Suppressor macrophage (primary cell): Measurements from ENCODE around the gene RAB44.

Source experiments
- DNase-seq, 4 experiments: peaks; one replicate each; pipeline ENCODE4 v3.0.0-alpha.2; 2020 to 2022

The RAB44 gene

DNA sequence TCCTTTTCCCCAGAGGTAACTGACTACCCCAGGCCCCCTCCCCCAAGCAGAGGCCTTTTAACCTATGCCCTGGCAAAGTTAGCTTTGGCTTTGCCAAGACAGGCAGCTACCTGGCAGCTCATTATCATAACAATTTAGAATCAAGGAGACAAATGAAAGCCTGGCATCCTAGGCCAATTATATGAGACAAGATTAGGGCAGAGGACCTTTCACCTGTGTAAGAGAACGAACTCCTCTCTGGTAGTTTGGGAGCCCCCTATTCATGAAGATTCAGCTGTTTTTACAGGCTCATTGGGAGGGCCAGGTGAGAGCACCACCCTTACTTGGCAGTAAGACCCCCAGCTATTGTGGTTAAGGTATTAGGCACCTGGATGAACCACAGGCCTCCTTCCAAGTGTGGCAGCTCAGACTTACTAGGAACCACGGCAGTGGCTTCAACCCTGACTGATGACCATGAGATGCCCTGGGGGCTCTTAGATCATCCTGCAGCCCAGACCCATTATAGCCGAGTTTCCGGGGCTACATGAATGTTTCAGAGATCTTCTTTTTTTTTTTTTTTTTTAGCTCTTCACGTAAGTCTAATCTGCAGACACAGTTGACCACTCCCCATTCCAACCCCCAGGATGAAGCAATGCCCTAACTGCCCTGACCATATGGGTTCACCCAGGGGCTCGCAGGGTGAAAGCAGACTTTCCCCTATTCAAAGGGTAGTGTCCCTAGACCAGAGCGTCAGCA is 56.2 kb downstream of the RAB44 start:
- peak in 1 of 4 experiments; percentile 26 for DNase-seq

DNA sequence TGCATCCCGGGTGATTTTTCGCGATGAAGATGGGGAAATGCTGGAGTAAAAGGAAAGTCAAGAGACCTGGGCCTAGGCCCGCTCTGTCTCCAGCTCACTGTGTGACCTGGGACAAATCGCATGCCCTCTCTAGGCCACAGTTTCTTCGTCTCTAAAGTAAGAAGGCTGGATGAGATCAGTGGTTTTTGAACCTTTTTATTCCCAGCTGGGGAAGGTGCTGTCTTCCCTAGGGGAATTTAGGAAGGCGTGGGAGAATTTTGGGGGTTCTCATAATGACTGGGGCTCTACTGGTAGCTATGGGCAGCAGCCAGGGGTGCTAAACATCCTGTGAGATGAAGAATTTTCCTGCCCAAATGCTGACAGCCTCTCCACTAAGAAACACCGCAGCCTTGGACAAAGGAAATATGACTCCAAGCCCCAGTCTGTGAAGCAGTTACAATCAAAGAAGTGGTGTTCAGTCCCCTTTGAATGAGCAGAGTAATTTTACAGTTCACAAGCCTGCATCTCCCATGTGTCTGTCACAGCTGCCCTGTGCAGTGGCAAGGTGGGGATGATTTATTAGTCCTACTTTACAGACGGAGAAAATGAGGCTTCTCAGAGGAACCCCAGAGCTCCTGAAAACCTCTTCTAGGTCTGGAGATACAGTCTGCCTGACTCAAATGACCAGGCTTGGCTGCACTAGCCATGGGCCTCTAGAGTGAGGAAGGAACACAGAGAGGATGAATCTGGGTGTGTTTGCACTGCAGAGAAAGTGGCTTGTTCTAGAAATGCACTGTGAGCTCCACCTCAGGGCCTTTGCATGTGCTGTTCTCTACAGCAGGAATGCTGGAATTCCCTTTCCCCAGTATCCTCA is 57.2 kb downstream of the RAB44 start:
- DNase-seq: no peak

DNA sequence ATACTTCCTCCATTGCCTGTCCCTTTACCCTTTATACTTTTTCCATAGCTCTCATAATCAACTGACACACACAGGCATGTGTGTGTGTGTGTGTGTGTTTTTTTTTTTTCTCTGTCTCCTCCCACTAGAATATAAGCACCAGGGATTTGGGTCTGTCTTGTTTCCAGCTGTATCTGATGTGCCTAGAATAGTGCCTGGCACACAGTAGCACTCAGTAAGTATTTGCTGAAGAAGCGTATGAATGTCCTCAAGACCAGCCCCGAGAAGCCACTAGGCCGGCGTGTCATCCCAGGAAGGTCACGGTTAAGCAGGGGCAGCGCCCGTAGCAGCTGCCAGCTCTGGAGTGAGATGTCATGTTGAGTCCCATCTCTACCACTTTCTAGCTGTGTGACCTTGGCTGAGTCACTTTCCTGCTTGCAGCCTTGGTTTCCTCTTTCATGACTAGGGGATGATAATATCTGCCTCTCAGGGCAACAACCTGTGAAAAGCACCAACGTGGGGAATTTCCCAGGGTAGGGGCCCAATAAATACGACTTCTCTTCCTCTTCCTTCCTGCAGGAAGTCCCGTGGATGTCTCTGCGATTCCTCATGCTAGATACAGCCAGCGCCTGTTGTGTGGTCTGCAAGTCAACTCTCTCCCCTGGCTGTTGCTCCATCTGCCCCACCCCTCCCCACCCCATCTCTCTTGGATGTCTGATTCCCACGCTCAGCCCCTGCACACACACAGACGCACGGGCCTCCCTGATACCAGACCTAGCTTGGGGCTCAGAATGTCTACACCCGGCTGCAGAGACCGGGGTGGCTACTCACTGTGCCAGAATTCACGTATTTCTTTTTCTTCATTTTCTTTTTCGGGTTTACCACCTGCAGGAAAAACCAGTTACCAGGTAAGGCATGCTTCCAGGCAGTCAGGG is 58.1 kb downstream of the RAB44 start:
- peak; percentile 80 to 92 (median 82) for DNase-seq

DNA sequence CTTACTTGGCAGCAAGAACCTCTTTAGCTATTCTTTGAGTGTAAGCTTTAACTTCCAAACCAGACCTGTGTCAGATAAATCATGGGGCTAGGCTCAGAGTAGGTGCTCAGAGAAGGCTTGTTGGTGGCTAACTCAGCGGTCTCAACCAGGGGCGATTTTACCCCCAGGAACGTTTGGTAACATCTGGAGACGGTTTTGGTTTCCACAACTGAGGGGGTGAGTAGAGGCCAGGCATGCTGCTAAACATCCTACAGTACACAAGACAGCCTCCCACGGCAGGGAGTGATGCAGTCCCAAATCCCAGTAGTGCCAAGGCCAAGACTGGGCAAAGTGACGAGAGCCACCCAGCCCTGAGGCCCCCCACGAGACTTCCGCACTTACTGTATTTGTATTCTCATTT is 59.2 kb downstream of the RAB44 start:
- DNase-seq: peak in 2 of 4 experiments; percentile 36 to 46

DNA sequence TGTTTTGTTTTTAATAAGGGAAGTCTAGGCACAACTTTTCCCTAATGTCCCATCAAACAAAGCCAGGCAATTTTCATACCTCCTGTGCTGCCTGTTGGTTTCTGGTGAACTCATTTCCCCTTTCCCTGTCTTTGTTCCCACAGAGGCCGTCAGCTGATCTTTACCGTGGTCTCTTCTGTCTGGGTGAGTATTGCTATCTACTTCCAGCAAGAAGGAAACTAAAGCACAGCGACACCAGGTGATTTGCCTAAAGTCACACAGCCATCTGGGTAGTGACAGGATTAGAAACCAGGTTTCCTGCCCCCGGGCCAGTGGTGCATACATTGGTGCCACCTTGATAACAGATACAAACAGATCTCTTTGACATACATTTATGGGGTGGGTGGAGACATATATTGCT is 59.6 kb downstream of the RAB44 start:
- peak; percentile 43 to 65 (median 64) for DNase-seq

DNA sequence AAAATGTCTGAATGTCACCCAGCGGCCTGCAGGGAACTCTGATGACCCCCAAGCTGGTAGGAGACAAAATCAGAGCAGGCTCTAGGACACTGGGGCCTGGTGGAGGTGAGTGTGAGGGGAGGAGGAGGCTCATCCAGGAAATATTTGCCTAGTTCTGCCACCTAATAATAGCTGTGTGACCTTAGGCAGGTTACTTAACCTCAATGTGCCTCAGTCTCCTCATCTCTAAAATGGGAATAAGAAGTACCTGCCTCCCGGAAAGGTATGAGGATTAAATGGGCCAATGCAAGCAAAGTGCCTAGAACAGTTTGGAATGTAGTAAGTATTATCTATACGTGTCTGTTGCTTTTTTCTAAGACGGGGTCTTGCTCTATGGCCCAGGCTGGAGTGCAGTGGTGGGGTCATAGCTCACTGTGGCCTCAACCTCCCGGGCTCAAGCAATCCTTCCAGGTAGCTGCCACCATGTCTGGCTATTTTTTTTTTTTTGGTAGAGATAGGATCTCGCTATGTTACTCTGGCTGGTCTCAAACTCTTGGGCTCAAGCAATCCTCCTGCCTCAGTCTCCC is 60.4 kb downstream of the RAB44 start:
- no peak for DNase-seq

DNA sequence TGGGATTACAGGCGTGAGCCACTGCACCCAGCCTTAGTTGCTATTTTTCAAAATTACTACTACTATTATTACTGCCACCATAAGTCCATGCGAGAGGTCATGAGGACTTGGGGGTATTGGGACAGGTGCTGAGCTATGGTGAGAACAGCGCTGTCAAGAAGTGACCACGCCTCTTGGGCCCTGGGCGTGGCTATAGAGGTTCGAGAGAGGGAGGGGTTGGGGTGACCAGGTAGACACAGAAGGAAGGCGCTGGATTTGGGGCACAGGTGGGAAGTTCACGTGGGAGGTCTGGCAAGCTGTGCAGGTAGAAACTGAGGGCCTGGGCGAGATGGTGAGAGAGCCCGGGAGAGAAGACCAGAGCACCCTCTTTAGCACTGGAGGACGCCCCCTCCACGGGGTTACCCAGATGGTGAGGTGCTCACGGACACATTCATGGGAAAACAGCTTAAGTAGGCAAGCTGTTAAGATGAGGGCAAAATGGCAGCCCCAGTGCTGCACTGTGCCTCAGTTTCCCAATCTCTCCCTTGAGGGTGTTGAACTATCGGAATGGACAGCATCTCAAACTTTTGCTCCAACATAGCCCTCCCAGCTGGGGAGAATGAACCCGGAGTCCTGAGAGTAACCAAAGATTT is 61.0 kb downstream of the RAB44 start:
- no peak for DNase-seq

DNA sequence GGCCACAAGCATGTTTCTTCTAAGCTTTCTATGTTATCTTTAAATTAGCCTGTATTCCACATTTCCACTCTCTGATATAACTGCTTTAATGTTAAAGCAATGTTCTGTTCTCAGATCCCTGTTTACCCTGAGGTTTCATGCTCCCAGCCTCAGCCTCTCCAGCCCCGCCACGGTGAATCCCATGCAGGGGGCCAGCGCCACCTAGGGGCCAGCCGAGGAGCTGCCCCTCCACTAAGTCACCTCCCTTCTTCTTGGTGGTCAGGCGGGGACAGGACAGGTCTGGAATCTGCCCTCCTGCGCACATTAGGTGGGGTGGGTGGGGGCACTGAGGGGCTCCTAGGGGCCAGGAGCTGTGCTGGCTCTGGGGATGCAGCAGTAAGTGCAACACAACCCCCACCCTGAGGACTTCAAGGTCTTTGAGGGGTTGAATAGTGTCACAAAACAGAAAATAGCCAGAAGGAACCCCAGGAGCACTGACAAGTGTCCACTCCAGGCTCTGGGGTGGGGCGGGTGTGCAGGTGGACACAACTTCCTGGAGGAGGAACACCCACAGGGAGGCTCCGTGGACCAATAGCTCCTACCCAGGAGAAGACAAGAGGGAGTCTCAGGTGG is 61.6 kb downstream of the RAB44 start:
- peak; percentile 82 to 93 (median 89) for DNase-seq

DNA sequence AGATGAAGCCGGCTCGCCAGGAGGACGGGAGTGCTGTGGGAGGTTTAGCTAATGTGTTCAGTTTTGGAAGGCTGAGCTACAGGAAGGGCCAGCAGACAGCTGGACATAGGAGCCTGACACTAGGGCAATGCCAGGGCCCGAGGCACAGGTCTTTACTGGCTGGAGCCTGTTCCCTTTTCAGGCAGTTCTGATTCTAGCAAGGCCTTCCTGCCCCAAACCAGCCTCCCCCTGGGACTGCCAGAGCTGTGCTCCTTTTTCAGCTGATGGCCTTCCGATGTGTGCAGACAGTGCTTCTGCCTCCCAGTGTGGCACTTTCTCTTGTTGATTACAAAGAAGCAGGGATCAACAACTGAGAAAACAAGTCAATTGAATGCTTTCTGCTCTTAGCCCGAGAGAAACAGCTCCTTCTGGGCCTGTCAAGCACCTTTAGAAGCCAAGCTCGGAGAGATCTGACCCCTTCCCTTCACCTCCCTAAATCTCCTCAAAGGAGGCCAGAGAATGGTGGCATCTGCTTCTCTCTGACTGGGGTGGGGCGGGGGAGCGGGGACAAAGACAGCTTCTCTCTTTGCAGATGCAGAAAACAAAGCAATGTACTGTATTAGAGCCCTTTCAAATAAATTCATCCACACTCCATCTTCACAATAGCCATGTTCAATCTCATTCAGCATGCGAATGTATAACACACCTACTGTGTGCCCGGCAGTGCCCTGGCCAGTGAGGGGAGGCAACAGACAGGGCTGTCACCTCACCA is 63.2 kb downstream of the RAB44 start:
- DNase-seq: no peak

DNA sequence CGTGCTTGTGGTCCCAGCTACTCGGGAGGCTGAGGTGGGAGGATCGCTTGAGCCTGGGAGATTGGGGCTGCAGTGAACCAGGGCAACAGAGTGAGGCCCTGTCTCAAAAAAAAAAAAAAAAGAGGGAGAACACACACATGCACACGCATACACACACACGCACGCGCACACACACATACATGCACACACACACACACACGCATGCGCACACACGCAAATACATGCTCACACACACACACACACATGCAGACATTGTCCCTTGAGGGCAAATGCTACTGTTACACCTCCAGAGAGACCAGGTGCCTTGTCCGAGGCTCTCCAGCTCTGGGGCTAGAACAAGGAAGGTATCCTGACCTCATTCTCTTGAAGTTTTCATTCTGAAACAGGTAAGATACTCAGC is 64.5 kb downstream of the RAB44 start:
- no peak for DNase-seq

DNA sequence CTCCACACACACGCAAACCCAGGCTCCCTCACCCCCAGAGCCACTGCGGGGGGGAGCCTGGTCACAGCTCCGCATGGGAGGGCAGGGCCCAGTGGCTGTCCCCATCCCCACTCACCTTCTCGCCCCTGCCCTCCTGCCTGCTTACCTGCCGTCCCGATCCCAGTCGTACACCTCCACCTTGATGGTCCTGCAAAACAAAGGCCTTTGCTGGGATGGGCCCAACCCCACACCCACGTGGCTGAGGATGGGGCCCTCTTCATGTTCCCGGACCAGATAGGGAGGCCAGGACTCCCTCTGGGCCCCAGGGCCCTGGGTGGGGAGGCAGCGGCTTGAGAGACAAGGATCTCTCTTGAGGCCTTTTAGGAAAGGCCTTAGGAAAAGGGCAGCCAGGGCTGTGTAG is 67.6 kb downstream of the RAB44 start:
- DNase-seq: no peak

DNA sequence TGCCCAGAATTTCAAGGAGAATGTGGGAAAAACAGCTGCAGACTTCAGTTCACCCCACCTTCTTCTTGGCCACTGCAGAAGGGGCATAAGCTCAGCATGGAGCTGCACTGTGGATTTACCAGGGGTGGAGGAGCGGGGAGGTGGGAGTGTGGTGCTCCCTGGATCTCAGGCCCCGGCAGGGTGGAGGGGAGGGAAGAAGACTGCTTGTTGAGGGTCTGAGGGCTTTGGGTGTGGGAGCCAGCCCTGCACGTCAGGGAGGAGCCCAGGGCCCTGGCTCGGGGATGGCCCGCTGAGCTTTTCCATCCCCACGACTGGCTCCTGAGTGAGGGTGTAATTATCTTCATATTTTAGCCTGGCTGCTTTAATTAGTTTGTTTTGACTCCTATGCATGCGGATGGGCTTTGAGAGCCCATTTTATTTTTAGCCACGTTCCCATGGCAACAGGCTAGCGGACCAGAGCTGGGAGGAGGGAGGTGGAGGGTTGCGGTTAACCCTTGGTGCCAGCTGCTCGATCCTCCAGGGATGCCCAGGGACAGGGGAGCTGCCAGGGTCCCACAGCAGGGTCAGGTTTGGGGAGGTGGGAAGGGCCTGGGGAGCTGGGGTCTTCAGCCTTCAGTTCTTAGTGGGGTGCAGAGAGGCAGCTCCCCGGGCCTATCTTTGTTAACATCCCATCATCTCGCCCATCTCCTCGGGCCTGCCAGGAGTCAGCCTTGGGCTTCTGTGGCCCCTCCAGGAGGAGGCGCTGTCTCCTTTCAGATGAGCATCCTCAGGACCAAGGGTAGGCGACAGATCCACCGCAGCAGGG is 68.2 kb downstream of the RAB44 start:
- peak; percentile 91 to 96 (median 92) for DNase-seq

DNA sequence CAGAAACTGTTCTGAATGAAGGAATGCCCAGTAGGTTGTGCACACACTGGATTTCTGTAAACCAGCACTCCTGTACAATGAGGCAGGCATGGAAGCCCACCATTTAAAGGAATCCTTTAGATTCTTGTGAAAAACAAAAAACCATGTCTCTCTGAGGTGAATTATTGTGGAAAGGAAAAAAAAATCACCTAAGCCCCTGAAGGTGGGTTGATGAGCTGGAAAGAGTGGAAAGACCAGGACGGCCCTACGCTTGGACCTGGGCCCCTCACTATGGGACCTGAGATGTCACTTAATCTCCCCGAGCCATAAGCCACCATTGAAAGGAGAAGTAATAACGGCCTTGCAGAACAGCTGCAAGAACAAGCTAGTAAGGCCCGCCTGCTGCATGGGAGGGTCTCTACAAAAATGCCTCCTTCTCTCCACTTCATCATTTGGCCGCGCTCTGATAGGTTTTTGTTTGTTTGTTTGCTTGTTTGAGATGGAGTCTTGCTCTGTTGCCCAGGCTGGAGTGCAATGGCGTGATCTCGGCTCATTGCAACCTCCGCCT is 68.8 kb downstream of the RAB44 start:
- DNase-seq: peak in 1 of 4 experiments; percentile 15

DNA sequence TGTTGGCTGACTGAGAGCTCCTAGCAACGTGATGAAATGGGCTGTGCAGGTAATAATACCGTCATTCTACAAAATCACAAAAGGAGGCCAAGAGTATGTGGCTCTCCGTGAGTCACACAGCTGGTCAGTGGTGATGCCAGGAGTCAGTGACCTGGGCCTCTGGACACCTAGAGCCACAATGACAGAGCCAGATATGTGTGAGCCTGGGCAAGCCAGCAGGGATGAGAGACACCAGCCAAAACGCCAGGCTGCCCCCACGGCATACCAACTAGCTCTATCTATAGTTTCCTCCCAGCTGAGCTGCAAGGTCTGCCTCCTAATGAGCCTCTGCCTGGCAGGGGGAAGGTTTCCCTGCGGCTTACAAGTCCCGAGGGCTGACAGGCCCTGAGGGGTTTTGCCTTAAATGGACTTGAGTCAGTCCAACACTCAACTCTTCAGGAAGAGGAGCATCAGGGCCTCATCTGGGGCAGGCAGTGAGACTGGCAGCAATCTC is 71.6 kb downstream of the RAB44 start:
- DNase-seq: peak in 1 of 4 experiments; percentile 12

DNA sequence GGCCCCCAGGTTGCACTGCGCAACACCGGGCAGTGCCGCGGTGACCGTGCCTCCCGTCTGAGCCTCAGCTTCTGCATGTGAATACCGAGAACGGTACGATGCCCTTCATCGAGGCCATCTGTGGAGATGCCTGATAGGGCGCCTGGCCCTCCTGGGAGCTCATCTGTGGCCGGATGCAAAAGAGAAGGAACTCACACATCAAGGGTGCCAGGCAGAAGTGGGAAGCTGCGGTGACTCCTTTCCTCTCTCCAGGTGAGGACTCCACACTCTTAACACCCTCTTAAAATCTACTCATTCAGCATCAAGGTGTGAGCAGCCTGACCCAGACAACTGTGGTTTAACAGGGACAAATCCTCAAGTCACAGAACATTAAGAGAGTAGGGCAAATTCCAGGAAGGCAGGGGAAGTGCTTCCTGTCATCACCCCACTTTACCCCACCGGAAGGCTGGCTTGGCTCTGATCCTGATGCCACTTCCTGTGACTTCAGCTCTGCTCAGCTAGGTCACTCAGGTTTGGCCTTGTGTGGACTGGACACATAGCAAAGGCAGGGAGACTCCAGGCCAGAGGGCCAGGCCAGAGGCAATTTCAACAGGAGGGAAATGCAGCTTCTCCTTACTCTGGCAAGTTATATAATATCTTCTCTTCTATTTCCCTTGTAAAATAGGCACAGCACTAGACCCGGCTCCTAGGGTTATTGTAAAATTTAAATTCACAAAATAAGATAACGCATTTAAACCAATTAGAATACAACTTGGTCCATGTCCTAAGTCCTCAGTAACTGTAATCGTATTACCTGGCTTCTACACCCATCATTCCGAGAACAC is 72.3 kb downstream of the RAB44 start:
- peak; percentile 29 to 48 (median 42) for DNase-seq

DNA sequence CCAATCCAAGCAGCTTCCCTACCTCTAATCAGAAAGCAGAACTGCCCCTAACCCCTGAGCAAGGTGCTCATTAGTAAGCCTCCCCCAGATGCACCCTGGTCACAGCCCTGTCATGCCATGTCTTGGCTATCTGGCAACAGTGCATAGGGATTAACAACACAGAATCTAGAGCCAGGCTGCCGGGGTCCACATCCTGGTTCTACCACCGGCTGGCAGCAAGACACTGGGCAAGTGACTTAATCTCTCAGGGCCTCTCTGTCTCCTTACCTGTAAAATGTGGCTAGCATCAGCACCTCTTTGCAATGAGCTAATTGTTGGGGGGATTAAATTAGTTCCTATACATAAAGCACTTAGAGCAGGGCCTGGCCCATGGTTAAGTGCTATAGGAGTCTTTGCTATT is 73.5 kb downstream of the RAB44 start:
- DNase-seq: no peak

DNA sequence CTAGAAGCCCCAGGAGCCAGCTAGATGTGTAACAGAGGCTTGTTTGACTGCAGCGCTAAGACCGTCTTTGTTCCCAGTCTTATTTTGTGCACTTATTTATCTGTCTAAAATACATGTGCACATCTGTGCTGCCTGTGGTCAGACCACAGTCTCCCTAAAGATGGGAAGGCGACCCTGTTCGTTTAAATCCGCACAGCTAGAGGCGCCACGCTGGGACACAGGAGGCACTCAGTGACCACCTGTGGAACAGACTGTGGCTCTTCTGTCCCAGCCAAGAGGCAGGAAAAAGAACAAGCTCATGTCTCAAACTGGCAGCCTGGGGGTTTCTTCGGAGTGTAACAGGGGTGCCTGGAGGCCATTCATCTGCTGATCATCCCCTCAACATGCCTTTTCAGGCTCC is 74.8 kb downstream of the RAB44 start:
- DNase-seq: no peak

DNA sequence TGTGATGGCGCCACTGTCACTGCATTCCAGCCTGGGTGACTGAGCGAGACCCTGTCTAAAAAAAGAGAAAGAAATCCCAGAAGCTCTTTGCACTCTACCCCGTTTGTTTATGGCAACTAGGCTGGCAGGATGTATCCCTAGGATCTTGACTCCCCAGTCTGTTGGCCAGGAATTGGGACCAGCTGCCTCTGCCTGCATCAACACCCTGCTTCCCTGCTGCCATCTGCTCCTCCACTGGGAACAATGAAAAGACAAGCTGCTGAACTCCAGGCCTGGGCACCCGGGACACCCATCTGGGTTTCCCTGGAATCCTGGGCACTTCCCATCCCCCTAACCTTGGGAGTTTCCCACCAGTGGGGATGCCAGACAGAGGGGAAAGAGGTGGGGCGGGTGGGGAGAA is 76.7 kb downstream of the RAB44 start:
- DNase-seq: no peak
